GM21381 (cell line): Measurements from ENCODE around the gene OR51I2.

Experiments
- ATAC-seq: cut with Tn5 transposase; IDR thresholded peaks from one replicate; pipeline ENCODE4 v1.9.1; 2021; ENCODE audit warnings: mild to moderate bottlenecking, moderate library complexity; ENCODE audit not compliant: unreplicated experiment

The OR51I2 gene

DNA sequence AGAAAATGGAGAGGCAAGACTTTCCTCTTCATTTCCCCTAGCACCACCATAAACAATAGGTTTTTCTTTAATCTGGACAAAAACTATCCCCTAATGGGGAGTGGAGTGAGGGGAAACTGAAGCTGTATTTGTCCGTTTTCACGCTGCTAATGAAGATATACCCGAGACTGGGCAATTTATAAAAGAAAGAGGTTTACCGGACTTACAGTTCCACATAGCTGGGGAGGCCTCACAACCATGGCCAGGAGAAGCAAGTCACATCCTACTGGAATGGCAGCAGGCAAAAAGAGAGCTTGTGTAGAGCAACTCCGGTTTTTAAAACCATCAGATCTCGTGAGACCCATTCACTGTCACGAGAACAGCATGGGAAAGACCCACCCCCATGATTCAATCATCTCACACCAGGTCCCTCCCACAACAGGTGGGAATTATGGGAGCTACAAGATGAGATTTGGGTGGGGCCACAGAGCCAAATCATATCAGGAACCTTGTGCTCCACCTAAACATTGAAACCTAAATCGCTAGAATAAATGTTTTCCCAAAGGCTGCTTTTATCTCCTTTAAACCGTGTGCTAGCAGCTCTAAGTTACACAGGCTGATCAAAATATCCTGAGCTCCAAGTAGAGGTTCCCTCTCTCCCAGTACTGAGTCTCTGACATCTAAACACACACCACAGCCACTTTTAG, 56.4 kb downstream of the OR51I2 start:
- no peak for ATAC-seq
